HepG2 (cell line): ENCODE measurements around the gene SP110. TPM values are rescaled to one million over a fixed set of nuclear protein-coding genes. Genes with fewer than 3 reads are reported as not detected.

ENCODE experiments used
- ATAC-seq: fragments of 200-7000 bp; cut with Tn5 transposase; 3 replicates; pipeline ENCODE4 v1.9.1; 2020; ENCODE audit warnings: mild to moderate bottlenecking, moderate library complexity
- BruUV-seq: library from RNA; stranded (reverse); fragments of 400-500 nt; replicated peaks from 2 replicates; lab custom pipeline; 2021; lab: Mats Ljungman, UMichigan
- CTCF ChIA-PET: fragments of 300-600 bp; formaldehyde crosslinking; extraction: SDS; loops from one replicate; lab custom pipeline; 2021; ENCODE audit warnings: low total read pairs, inconsistent platforms, low intra/inter-chr PET ratio; lab: Yijun Ruan, JAX
- POLR2A ChIA-PET: fragments of 350-600 bp; sonication (Branson Sonifier 250); formaldehyde crosslinking; loops from one replicate; lab custom pipeline; 2020; ENCODE audit warnings: antibody characterized with exemption, inconsistent platforms; lab: Yijun Ruan, JAX
- DNase-seq: peaks from one replicate; pipeline ENCODE4 v3.0.0-alpha.2; 2015; ENCODE audit warnings: low spot score
- FAIRE-seq: peaks from 3 replicates; lab custom pipeline; 2011; peaks lifted over from hg19 to GRCh38; lab: Jason Lieb, UNC
- H2AFZ ChIP-seq: one replicate; pipeline ENCODE4 v1.6.1; 2011; ENCODE audit warnings: low read length, inconsistent platforms
- H3K27ac ChIP-seq: fragments of 300-600 bp; 3 replicates; pipeline ENCODE4 v1.8.0; 2011; ENCODE audit warnings: mixed run types, mild to moderate bottlenecking, mixed read lengths, low read length, inconsistent platforms; ENCODE audit not compliant: insufficient read depth; ENCODE audit errors: extremely low read length
- H3K27me3 ChIP-seq, 2 experiments: fragments of 200-600 bp in 1 of 2; 2 replicates in 1 of 2; 3 replicates in 1 of 2; pipeline versions ENCODE4 v1.6.0 to v1.8.0; 2011; ENCODE audit warnings: low read length in 2 of 2, mild to moderate bottlenecking in 2 of 2, moderate library complexity in 2 of 2, inconsistent platforms in 1 of 2; ENCODE audit not compliant: insufficient read depth in 2 of 2, control insufficient read depth in 1 of 2
- H3K36me3 ChIP-seq, 2 experiments: fragments of 200-600 bp in 1 of 2; replicated peaks in 1 of 2; 2 replicates in 1 of 2; 3 replicates in 1 of 2; pipeline versions ENCODE4 v1.5.1 to v1.8.0; 2011; ENCODE audit warnings: low read length in 2 of 2, inconsistent platforms in 1 of 2; ENCODE audit not compliant: insufficient read depth in 2 of 2, control insufficient read depth in 1 of 2
- H3K4me1 ChIP-seq: 2 replicates; pipeline ENCODE4 v1.5.1; 2012; ENCODE audit warnings: low read length, inconsistent platforms; ENCODE audit not compliant: insufficient read depth
- H3K4me2 ChIP-seq: 2 replicates; pipeline ENCODE4 v1.6.0; 2011; ENCODE audit warnings: low read depth, low read length, inconsistent platforms
- H3K4me3 ChIP-seq, 3 experiments: fragments of 200-600 bp in 1 of 3; sonication (generic), shearing (Covaris generic) in 1 of 3; replicated peaks in 1 of 3; 2 replicates each; pipeline ENCODE4 v1.5.1; 2011 to 2016; ENCODE audit warnings: low read length in 3 of 3, inconsistent platforms in 2 of 3, low read depth in 2 of 3, mild to moderate bottlenecking in 2 of 3, control low read depth in 1 of 3, mixed read lengths in 1 of 3; ENCODE audit not compliant: insufficient read depth in 1 of 3
- H3K79me2 ChIP-seq: one replicate; pipeline ENCODE4 v1.6.1; 2011; ENCODE audit warnings: low read length, inconsistent platforms; ENCODE audit not compliant: insufficient read depth
- H3K9ac ChIP-seq: 2 replicates; pipeline ENCODE4 v1.6.0; 2011; ENCODE audit warnings: mild to moderate bottlenecking, low read depth, low read length, inconsistent platforms; ENCODE audit not compliant: insufficient read depth
- H3K9me3 ChIP-seq: 2 replicates; pipeline ENCODE4 v1.5.1; 2012; ENCODE audit warnings: mild to moderate bottlenecking, low read length
- H4K20me1 ChIP-seq: 2 replicates; pipeline ENCODE4 v1.6.0; 2011; ENCODE audit warnings: inconsistent platforms, mild to moderate bottlenecking, low read length, moderate library complexity; ENCODE audit not compliant: insufficient read depth
- ATF7 ChIP-seq, 2 experiments: fragments of 450-650 bp in 1 of 2; sonication (generic) in 1 of 2; formaldehyde crosslinking in 1 of 2; IDR thresholded peaks; 2 replicates each; pipeline versions ENCODE4 v1.4.0 to v1.6.1; 2016 to 2020; ENCODE audit warnings: antibody characterized with exemption in 1 of 2, mild to moderate bottlenecking in 1 of 2, missing genetic modification reagents in 1 of 2
- CC2D1A ChIP-seq: sonication (generic); formaldehyde crosslinking; IDR thresholded peaks from 2 replicates; pipeline ENCODE4 v1.8.1; 2023; ENCODE audit warnings: mild to moderate bottlenecking, missing genetic modification reagents
- DRAP1 ChIP-seq: IDR thresholded peaks from 2 replicates; pipeline ENCODE4 v1.6.1; 2016; ENCODE audit warnings: missing genetic modification reagents, missing compliant biosample characterization
- GATA4 ChIP-seq: sonication (generic); IDR thresholded peaks from 2 replicates; pipeline ENCODE4 v1.6.1; 2016; ENCODE audit warnings: antibody characterized with exemption, low read depth, borderline replicate concordance
- HDAC6 ChIP-seq: fragments of 200-600 bp; sonication (generic); IDR thresholded peaks from 2 replicates; pipeline ENCODE4 v1.7.0; 2017; ENCODE audit warnings: mild to moderate bottlenecking, antibody characterized with exemption, low read length, low read depth
- MED13 ChIP-seq: sonication (generic); formaldehyde crosslinking; IDR thresholded peaks from 2 replicates; pipeline ENCODE4 v1.5.0; 2020; ENCODE audit warnings: missing genetic modification reagents
- MLLT10 ChIP-seq: sonication (generic); formaldehyde crosslinking; IDR thresholded peaks from 2 replicates; pipeline ENCODE4 v1.4.0; 2020; ENCODE audit warnings: missing genetic modification reagents
- MYC ChIP-seq: sonication (generic); formaldehyde crosslinking; IDR thresholded peaks from 2 replicates; pipeline ENCODE4 v1.9.0; 2021; ENCODE audit warnings: missing genetic modification reagents, borderline replicate concordance
- NR2F6 ChIP-seq, 2 experiments: IDR thresholded peaks; 2 replicates each; pipeline ENCODE4 v1.6.1; 2016; ENCODE audit warnings: antibody characterized with exemption in 1 of 2, mild to moderate bottlenecking in 1 of 2
- TBP ChIP-seq: sonication (generic); formaldehyde crosslinking; IDR thresholded peaks from 2 replicates; pipeline ENCODE4 v1.5.0; 2020; ENCODE audit warnings: missing genetic modification reagents
- THRA ChIP-seq: sonication (generic); formaldehyde crosslinking; IDR thresholded peaks from 2 replicates; pipeline ENCODE4 v1.4.0; 2020; ENCODE audit warnings: missing genetic modification reagents, borderline replicate concordance
- XRCC5 ChIP-seq: fragments of 200-400 bp; formaldehyde crosslinking; optimal IDR thresholded peaks from 2 replicates; pipeline ENCODE3; 2017; ENCODE audit warnings: mild to moderate bottlenecking, low read length
- ZNF562 ChIP-seq: sonication (generic); formaldehyde crosslinking; IDR thresholded peaks from 2 replicates; pipeline ENCODE4 v1.8.0; 2022; ENCODE audit warnings: missing genetic modification reagents, borderline replicate concordance
- ZNF891 ChIP-seq: sonication (generic); formaldehyde crosslinking; IDR thresholded peaks from 2 replicates; pipeline ENCODE4 v1.5.0; 2020; ENCODE audit warnings: mild to moderate bottlenecking, missing genetic modification reagents
- ZSCAN20 ChIP-seq: sonication (generic); formaldehyde crosslinking; IDR thresholded peaks from 2 replicates; pipeline ENCODE4 v1.4.0; 2020; ENCODE audit warnings: missing genetic modification reagents, mild to moderate bottlenecking, borderline replicate concordance
- WGBS: methylation state at CpG from one replicate; pipeline ENCODE4 v1.1.6; 2017; ENCODE audit warnings: low lambda C conversion rate; 5-methylcytosine and 5-hydroxymethylcytosine counted together
- in situ Hi-C: cut with HindIII; loops from 2 replicates; pipeline ENCODE4 v1.10.0; 2017; ENCODE audit warnings: low pct_unique_long_range_greater_than_20kb; ENCODE audit not compliant: extremely low pct_ligation_motif_present
- intact Hi-C: fragments of 100-400 bp; cut with micrococcal nuclease; formaldehyde crosslinking; loops from one replicate; pipeline ENCODE4 v1.10.0; 2022; ENCODE audit not compliant: unreplicated experiment
- polyA plus RNA-seq, 8 experiments: library from polyadenylated mRNA; depleted of rRNA in 3 of 8; stranded (reverse) in 7 of 8; unstranded in 1 of 8; fragments of >200 nt; fragmentation: Illumina TruSeq in 4 of 8; extraction: Trizol in 4 of 8; gene quantifications; 2 replicates each; pipeline versions ENCODE4 v1.2.1 to v1.2.3, GENCODE V29; 2011 to 2016; ENCODE audit warnings: low read depth in 4 of 8, missing spikeins in 1 of 8, mixed read lengths in 1 of 8; ENCODE audit not compliant: insufficient read depth in 1 of 8
- total RNA-seq, 5 experiments: library from RNA; depleted of rRNA; stranded (reverse); fragments of >200 nt; fragmentation: Illumina TruSeq; extraction: Trizol; gene quantifications; 2 replicates each; pipeline ENCODE4 v1.2.3, GENCODE V29; 2016; ENCODE audit warnings: low read depth in 1 of 5
- TF ChIP-seq, protein P1 (sequence below): sonication (generic); formaldehyde crosslinking; IDR thresholded peaks from one replicate; pipeline ENCODE4 v1.5.1; 2020; ENCODE audit warnings: mild to moderate bottlenecking, missing genetic modification reagents; ENCODE audit errors: not compliant biosample characterization

The SP110 gene
- total and polyA plus RNA-seq, 2 of the 13 experiments (the other 11 are each of a cell fraction or from before 2014, with no cell fraction given), result 7.9 to 10.4 TPM

DNA sequence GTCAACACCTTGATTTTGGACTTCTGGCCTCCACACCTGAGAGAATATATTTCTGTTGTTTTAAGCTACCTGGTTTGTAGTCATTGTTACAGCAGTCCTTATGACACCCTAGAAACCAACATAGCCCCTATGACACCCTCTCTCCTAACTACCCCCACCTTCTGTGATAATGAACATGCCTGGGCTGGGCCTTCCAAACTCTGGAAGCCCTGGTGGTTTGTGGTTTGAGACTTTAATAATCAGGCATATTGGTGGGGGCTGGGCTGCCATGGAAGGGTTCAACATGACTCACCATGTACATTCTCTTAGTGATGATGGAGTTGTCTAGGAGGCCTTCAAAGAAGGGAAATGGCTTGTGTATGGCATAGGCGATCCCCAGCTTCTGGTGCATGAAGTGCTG lies 3.3 kb downstream of the SP110 start:
- H3K4me2 ChIP-seq, result no peak overlapping the region
- WGBS, result 96% methylated on average over 1 of the region's 1 CpG
- H3K27me3 ChIP-seq, result no peaks in the 10 kb centered on the region; a peak in 1 of 5 replicates
- H3K79me2 ChIP-seq, result no peaks in the 10 kb centered on the region
- no peaks in the 10 kb centered on the region for H3K9me3 ChIP-seq
- ChIA-PET CTCF (no interaction called here), POLR2A (no interaction called here)
- H3K27ac ChIP-seq, result no peak overlapping the region
- ATAC-seq (no peak), FAIRE-seq (no peak), DNase-seq (no peak)
- H3K36me3 ChIP-seq, result peaks cover 0 to 16% of the 10 kb centered on the region in 2 experiments; a peak in 3 of 5 replicates
- H3K9ac ChIP-seq, result no peak overlapping the region
- BruUV-seq, result no TSS peak
- intact Hi-C loops (no loop called here), in situ Hi-C loops (no loop called here)
- no peak overlapping the region for H2AFZ ChIP-seq
- TF ChIP-seq MYC (CRISPR knock-in tag), result no peak
- no peak for TF ChIP-seq DRAP1 (CRISPR knock-in tag)
- TF ChIP-seq ZSCAN20 (CRISPR knock-in tag), result no peak
- TF ChIP-seq HDAC6, result no peak
- no peak for TF ChIP-seq MED13 (CRISPR knock-in tag)
- no peak for TF ChIP-seq MLLT10 (CRISPR knock-in tag)
- TF ChIP-seq ZNF562 (CRISPR knock-in tag), result no peak
- TF ChIP-seq, protein P1, sequence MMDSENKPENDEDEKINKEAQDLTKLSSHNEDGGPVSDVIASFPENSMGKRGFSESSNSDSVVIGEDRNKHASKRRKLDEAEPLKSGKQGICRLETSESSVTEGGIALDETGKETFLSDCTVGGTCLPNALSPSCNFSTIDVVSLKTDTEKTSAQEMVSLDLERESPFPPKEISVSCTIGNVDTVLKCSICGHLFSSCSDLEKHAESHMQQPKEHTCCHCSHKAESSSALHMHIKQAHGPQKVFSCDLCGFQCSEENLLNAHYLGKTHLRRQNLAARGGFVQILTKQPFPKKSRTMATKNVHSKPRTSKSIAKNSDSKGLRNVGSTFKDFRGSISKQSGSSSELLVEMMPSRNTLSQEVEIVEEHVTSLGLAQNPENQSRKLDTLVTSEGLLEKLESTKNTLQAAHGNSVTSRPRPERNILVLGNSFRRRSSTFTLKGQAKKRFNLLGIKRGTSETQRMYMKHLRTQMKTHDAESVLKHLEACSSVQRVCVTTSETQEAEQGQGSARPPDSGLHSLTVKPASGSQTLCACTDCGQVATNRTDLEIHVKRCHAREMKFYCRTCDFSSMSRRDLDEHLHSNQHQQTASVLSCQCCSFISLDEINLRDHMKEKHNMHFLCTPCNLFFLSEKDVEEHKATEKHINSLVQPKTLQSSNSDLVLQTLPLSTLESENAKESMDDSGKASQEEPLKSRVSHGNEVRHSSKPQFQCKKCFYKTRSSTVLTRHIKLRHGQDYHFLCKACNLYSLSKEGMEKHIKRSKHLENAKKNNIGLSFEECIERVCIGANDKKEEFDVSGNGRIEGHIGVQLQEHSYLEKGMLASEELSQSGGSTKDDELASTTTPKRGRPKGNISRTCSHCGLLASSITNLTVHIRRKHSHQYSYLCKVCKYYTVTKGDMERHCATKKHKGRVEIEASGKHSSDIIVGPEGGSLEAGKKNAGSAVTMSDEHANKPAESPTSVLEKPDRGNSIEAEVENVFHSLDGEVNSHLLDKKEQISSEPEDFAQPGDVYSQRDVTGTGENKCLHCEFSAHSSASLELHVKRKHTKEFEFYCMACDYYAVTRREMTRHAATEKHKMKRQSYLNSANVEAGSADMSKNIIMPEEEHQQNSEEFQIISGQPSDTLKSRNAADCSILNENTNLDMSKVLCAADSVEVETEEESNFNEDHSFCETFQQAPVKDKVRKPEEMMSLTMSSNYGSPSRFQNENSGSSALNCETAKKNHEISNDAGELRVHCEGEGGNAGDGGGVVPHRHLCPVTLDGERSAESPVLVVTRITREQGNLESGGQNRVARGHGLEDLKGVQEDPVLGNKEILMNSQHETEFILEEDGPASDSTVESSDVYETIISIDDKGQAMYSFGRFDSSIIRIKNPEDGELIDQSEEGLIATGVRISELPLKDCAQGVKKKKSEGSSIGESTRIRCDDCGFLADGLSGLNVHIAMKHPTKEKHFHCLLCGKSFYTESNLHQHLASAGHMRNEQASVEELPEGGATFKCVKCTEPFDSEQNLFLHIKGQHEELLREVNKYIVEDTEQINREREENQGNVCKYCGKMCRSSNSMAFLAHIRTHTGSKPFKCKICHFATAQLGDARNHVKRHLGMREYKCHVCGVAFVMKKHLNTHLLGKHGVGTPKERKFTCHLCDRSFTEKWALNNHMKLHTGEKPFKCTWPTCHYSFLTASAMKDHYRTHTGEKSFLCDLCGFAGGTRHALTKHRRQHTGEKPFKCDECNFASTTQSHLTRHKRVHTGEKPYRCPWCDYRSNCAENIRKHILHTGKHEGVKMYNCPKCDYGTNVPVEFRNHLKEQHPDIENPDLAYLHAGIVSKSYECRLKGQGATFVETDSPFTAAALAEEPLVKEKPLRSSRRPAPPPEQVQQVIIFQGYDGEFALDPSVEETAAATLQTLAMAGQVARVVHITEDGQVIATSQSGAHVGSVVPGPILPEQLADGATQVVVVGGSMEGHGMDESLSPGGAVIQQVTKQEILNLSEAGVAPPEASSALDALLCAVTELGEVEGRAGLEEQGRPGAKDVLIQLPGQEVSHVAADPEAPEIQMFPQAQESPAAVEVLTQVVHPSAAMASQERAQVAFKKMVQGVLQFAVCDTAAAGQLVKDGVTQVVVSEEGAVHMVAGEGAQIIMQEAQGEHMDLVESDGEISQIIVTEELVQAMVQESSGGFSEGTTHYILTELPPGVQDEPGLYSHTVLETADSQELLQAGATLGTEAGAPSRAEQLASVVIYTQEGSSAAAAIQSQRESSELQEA (CRISPR knock-in tag), result no peak
- no peak for TF ChIP-seq THRA (CRISPR knock-in tag)
- TF ChIP-seq TBP (CRISPR knock-in tag), result no peak
- TF ChIP-seq GATA4, result no peak
- no peak for TF ChIP-seq CC2D1A (CRISPR knock-in tag)
- TF ChIP-seq NR2F6 (IDR thresholded peaks at IDR 0.05), result no peak
- no peak for TF ChIP-seq NR2F6 (CRISPR knock-in tag; IDR thresholded peaks at IDR 0.05)
- TF ChIP-seq ATF7 (IDR thresholded peaks at IDR 0.05), result no peak
- TF ChIP-seq ATF7 (CRISPR knock-in tag; IDR thresholded peaks at IDR 0.05), result no peak
- no peak for TF ChIP-seq ZNF891
- no peak for TF ChIP-seq XRCC5
- no peaks in the 10 kb centered on the region for H4K20me1 ChIP-seq
- no peak overlapping the region for H3K4me3 ChIP-seq
- peaks cover 17% of the 10 kb centered on the region for H3K4me1 ChIP-seq
